BJ (cell line): ENCODE results near the gene ANKRD17. TPM values are rescaled to one million over a fixed set of nuclear protein-coding genes. Genes with fewer than 3 reads are reported as not detected.

Experiments
- CTCF ChIA-PET: fragments of 350-600 bp; formaldehyde crosslinking; extraction: SDS; loops from one replicate; lab custom pipeline; 2021; ENCODE audit warnings: antibody characterized with exemption, inconsistent platforms; lab: Yijun Ruan, JAX
- POLR2A ChIA-PET: fragments of 300-600 bp; sonication (Branson Sonifier 250); formaldehyde crosslinking; extraction: SDS; loops from one replicate; lab custom pipeline; 2021; ENCODE audit warnings: antibody characterized with exemption; lab: Charles Lee
- DNase-seq: peaks from one replicate; pipeline ENCODE4 v3.0.0-alpha.2; 2011; ENCODE audit warnings: low read depth
- H3K27me3 ChIP-seq: 2 replicates; pipeline ENCODE4 v1.6.0; 2011; ENCODE audit warnings: low read length; ENCODE audit not compliant: control insufficient read depth, insufficient read depth
- H3K36me3 ChIP-seq: 2 replicates; pipeline ENCODE4 v1.5.1; 2011; ENCODE audit warnings: low read length; ENCODE audit not compliant: control insufficient read depth, insufficient read depth
- H3K4me3 ChIP-seq: 2 replicates; pipeline ENCODE4 v1.5.1; 2011; ENCODE audit warnings: low read depth, mild to moderate bottlenecking, control low read depth, low read length
- CTCF ChIP-seq: IDR thresholded peaks from 2 replicates; pipeline ENCODE4 v1.5.1; 2011; ENCODE audit warnings: low read depth, mild to moderate bottlenecking, control low read depth, inconsistent platforms, low read length, moderate library complexity; ENCODE audit not compliant: insufficient read depth
- polyA plus RNA-seq: library from polyadenylated mRNA; depleted of rRNA; stranded (reverse); fragments of >200 nt; gene quantifications from 2 replicates; pipeline ENCODE4 v1.2.3, GENCODE V29; 2011

The ANKRD17 gene
- polyA plus RNA-seq, 1 experiment: 39.6 TPM

GRCh38 chr4:73170518-73171198, 87.9 kb downstream of the ANKRD17 start:
- Histone ChIP-seq H3K36me3 (peaks cover 11% of the 10 kb centered on the region), H3K4me3 (no peak overlapping the region), H3K27me3 (no peaks in the 10 kb centered on the region)
- DNase-seq: no peak
- CTCF ChIA-PET: interaction anchor here (0.6 kb wide), 1 partner anchor 91 kb away, joined by 3 read pairs; no protein-coding TSS in a partner anchor
- POLR2A ChIA-PET: no interaction called here
- no peak for TF ChIP-seq CTCF

GRCh38 chr4:73166212-73166611, 92.4 kb downstream of the ANKRD17 start:
- ChIA-PET CTCF (interaction anchor here (0.8 kb wide), 1 partner anchor 10 kb away, joined by 3 read pairs; no protein-coding TSS in a partner anchor), POLR2A (interaction anchor here (0.6 kb wide), 1 partner anchor 37 kb away, joined by 3 read pairs; no protein-coding TSS in a partner anchor)
- TF ChIP-seq CTCF: no peak
- DNase-seq: no peak
- Histone ChIP-seq H3K27me3 (no peaks in the 10 kb centered on the region), H3K36me3 (peaks cover 11% of the 10 kb centered on the region), H3K4me3 (no peak overlapping the region)

- CTCF ChIA-PET: interaction anchor here (1.0 kb wide), 1 partner anchor 38 kb away, joined by 3 read pairs; no protein-coding TSS in a partner anchor
- H3K27me3 ChIP-seq: no peaks in the 10 kb centered on the region
- H3K4me3 ChIP-seq: no peak overlapping the region
- POLR2A ChIA-PET: no interaction called here
- no peak for TF ChIP-seq CTCF
- DNase-seq: no peak
- no peaks in the 10 kb centered on the region for H3K36me3 ChIP-seq
Measured at GRCh38 chr4:73161527-73162185, 96.9 kb downstream of the ANKRD17 start.

- POLR2A ChIA-PET: no interaction called here
- no peak overlapping the region for H3K4me3 ChIP-seq
- no peak for DNase-seq
- CTCF ChIA-PET: no interaction called here
- H3K27me3 ChIP-seq: no peaks in the 10 kb centered on the region
- H3K36me3 ChIP-seq: peaks cover 4% of the 10 kb centered on the region
- TF ChIP-seq CTCF: no peak
Measured at GRCh38 chr4:73156394-73156793, 102.2 kb downstream of the ANKRD17 start.

GRCh38 chr4:73152893-73153292, 105.7 kb downstream of the ANKRD17 start:
- Histone ChIP-seq H3K4me3 (no peak overlapping the region), H3K36me3 (peaks cover 6% of the 10 kb centered on the region), H3K27me3 (no peaks in the 10 kb centered on the region)
- POLR2A ChIA-PET: no interaction called here
- TF ChIP-seq CTCF: no peak
- no peak for DNase-seq
- CTCF ChIA-PET: interaction anchor here (0.9 kb wide), 1 partner anchor 105 kb away, joined by 3 read pairs; no protein-coding TSS in a partner anchor
